ENCODE results near the gene FAM162A.
"Not testable (repeated sequence)": the region's sequence is repeated elsewhere in the genome, so short reads cannot be mapped to it uniquely, and the experiment has no call there.

The FAM162A gene

DNA sequence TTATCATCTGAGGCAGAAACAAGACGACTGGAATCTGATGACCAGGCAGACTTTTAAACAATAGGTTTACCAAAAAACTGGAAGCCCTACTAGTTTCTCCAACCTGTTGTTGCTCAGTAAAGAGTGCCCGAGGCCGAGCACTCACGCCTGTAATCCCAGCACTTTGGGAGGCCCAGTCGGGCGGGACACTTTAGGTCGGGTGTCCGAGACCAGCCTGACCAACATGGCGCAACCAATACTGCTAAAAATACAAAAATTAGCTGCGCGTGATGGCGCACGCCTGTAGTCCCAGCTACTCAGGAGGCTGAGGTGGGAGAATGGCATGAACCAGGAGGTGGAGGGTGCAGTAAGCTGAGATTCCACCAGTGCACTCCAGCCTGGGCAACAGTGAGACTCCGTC is 33.0 kb downstream of the FAM162A start:
- no peak for DNase-seq (ENCODE audit: low spot score)
- no peak for FAIRE-seq

DNA sequence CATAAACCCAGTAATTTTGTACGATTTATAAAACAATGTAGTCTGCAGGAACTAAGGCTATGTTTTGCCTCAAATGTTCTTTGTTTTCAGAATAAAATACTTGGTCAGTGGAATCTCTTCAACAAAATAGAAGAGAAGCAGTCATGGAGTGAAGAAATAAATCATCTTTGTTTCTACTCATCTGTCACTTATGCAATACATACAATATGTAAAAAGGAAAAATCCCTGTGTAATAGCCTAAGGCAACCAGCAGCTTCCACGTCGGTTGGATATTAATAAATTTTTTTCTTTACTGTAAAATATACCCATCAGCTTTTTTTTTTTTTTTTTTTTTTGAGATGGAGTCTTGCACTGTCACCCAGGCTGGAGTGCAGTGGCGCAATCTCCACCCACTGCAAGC is 37.1 kb downstream of the FAM162A start:
- no peak for DNase-seq (ENCODE audit: low spot score)
- no peak for FAIRE-seq

DNA sequence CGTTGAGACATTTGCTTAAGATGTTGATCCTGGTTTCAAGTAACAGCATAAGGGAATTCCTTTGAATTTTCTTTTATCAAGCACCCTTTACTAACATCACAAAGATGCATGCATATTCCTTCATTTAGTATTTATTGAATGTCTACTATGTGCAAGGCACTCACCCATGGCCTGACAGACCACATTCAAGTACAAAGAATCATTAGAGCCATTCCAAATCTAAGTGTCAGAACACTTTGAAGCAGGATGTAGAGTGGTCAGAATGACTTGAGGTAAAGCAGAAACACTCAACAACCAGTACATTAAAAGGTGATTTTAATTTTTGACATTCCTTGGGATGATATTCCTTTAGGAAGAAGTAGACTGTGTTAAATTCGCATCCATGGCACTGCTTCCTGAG is 37.9 kb downstream of the FAM162A start:
- FAIRE-seq (no peak), DNase-seq (ENCODE audit: low spot score) (no peak)

DNA sequence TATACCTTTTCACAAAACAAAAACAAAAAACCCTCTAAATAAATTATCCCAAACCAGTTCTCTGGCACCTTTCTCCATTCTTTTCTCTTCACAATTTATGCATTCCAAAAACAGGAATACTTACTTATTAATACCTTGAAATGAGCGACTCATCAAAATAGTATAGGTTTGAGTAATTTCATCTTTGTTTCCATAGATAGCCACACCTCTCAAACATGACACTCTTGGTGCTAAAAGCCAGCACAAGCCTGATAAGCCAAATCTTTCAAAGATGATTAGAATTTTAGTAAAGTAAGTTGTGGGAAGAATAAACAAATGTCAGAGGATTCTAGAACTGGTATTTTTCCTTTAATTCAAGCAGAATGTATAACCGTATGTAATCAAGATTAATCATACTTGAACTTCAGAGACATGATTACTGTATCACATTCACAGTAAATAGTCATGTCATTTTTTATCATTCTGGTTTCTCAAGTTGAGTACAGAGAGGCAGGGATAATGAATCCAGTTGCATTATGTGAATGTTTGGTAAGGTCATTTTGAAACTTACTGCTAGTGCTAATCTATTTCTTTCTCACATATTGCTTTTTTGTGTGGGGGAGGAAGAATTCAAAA is 44.0 kb downstream of the FAM162A start:
- no peak for DNase-seq (ENCODE audit: low spot score)
- FAIRE-seq: no peak

DNA sequence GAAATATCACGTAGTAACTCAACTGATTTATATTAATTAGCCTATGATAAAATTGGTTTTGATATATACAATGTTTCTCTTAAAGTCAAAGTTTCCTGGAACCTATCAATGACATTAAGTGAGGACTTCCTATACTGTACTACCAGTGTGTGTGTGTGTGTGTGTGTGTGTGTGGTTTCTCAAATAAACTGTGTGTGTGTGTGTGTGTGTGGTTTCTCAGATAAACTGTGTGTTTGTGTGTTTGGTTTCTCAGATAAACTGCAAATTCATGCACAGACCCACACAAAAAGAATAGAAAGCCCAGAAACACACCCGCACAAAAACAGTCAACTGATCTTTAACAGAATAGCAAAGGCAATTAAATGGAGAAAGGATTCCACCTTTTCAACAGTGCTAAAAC is 46.4 kb downstream of the FAM162A start:
- FAIRE-seq: no peak
- no peak for DNase-seq (ENCODE audit: low spot score)

DNA sequence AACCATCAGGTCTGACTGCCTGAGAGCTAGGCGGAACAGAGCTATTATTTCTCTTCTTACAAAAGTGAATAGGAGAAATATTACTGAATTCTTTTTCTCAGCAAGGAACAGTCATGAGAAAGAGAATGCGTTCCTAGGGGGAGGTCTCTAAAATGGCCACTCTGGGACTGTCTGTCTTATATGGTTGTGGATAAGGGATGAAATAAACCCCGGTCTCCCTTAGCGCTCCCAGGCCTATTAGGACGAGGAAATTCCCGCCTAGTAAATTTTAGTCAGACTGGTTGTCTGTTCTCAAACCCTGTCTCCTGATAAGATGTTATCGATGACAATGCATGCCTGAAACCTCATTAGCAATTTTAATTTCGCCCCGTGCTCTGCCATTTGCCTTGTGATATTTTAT is 52.0 kb downstream of the FAM162A start:
- FAIRE-seq: no peak
- no peak for DNase-seq (ENCODE audit: low spot score)

DNA sequence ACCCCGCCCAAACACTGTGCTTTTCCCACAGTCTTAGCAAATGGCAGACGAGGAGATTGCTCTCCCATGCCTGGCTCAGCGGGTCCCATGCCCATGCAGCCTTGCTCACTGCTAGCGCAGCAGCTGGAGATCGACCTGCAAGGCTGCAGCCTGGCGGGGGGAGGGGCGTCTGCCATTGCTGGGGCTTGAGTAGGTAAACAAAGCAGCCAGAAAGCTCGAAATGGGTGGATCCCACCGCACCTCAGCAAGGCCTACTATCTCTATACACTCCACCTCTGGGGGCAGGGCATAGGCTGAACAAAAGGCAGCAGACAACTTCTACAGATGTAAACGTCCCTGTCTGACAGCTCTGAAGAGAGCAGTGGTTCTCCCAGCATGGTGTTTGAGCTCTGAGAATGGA is 59.1 kb downstream of the FAM162A start:
- DNase-seq (ENCODE audit: low spot score) (no peak), FAIRE-seq (no peak)

DNA sequence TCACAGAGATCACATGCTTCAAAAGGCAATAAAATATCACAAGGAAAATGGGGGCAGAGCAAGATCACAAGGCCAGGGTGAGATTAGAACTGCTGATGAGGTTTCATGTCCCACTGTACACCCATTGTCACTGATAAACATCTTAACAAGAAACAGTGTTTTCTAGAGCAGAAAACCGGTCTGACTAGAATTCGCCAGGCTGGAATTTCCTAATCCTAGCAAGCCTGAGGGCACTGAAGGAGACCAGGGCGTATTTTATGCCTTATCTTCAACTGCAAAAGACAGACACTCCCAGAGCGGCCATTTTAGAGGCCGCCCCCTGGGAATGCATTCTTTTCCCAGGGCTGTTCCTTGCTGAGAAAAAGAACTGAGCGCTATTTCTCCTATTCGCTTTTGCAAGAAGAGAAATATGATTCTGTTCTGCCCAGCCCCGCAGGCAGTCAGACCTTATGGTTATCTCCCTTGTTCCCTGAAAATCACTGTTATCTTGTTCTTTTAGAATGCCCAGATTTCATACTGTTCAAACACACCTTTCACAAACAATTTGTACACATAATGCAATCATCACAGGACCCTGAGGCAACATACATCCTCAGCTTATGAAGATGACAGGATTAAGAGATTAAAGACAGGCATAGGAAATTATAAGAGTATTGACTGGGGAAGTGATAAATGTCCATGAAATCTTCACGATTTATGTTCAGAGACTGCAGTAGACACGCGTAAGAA is 59.9 kb downstream of the FAM162A start:
- not testable (repeated sequence) for DNase-seq (ENCODE audit: low spot score); FAIRE-seq

DNA sequence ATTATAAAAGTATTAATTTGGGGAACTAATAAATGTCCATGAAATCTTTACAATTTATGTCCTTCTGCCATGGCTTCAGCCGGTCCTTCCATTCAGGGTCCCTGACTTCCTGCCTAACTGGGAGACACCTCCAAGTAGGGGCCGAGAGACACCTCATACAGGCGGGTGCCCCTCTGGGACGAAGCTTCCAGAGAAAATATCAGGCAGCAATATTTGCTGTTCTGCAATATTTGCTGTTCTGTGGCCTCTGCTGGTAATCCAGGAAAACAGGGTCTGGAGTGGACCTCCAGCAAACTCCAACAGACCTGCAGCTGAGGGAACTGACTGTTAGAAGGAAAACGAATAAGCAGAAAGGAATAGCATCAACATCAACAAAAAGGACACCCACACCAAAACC is 60.5 kb downstream of the FAM162A start:
- not testable (repeated sequence) for DNase-seq (ENCODE audit: low spot score); FAIRE-seq

DNA sequence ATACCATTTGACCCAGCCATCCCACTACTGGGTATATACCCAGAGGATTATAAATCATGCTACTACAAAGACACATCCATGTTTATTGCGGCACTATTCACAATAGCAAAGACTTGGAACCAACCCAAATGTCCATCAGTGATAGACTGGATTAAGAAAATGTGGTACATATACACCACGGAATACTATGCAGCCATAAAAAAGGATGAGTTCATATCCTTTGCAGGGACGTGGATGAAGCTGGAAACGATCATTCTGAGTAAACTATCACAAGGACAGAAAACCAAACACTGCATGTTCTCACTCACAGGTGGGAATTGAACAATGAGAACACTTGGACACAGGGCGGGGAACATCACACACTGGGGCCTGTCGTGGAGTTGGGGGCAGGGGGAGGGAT is 64.2 kb downstream of the FAM162A start:
- not testable (repeated sequence) for DNase-seq (ENCODE audit: low spot score); FAIRE-seq

DNA sequence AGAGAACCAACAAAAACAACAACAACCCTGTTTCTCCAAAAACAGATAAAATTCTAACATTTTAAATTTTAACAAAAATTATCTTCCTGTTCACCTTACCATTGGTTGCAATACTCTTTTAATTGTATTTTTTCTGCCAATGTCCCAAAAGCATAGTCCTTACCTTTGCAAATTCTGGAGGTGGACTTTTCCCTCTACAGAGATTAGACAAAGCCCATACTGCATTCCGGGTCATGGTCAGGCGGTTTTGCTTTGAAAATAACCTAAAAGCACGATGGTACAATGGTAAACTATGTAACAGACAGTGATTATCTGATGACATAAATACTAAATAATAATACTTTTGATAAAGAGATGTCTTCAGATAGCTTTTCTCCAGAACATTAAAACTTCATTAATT is 67.4 kb downstream of the FAM162A start:
- FAIRE-seq: no peak
- DNase-seq (ENCODE audit: low spot score): no peak

DNA sequence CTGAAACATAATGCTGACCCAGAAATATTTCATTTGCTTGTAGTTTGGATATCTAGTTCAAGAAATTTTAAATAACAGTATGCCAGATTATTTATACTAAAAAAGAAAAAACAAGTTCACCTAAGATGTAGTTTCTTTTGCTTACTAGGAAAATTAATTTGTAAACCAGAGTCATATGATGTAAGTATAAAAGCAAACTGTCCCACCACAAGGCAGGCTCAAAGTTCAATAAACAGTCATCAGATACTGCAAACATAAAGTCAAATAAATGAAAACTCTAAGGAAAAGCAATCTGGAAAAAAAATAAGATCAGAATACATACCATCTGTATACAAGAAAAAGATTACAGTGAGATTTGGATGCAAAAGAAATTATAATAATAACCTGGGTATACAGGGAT is 72.1 kb downstream of the FAM162A start:
- DNase-seq (ENCODE audit: low spot score): no peak
- no peak for FAIRE-seq

DNA sequence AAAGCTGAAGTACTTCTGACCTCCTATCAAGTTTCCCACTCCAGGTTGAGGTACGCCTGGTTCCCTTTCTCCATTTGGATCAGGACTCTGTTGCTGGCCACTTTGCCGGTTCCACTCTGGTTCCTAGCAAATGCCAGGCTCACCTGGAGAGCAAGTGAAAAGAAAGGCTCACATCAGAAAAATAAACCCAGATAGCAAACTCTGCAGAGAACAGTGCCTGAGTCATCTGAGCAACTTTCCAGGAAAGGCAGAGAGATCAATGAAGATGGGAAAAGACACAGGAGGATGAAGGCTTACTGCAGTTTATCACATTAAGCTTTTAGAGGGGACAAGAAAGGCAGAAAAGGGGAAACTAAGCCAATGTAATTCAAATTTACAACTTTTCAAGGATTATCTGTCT is 73.7 kb downstream of the FAM162A start:
- FAIRE-seq: no peak
- no peak for DNase-seq (ENCODE audit: low spot score)

DNA sequence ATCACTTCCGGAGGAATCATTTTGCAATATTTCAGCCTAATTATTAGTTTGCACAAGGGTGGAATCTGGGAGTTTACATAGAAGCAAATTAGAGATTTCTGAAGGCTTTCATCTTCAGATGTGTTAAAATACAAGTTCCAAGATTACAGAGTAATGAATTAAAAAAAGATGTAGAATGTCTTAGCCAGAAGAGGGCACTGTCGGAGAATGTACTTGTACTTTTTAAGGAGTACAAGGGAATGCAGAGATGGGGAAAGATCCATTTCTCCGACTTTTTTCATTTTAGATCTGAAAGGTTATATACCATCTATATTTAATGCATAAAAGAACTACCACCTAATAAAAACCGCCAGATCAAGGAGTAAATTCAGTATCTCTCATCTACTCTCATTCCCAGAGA is 75.0 kb downstream of the FAM162A start:
- no peak for DNase-seq (ENCODE audit: low spot score)
- FAIRE-seq: no peak

DNA sequence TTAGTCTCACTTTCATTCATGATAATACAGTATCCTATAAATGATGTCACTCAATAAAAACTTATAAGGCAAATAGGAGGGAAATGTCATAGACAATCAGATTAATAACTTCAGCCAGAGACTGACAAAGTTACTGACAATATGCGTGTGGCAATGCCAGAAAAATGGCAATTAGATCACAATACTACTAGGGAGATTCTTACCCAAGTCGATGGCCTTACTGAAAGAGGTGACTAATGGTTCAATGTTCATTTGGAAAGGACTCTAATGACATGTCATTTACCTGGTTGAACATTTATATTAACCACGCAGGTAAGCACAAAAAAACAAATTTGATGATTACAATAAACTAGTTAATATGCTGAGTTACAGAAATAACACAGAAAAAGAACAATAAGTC is 77.8 kb downstream of the FAM162A start:
- FAIRE-seq (no peak), DNase-seq (ENCODE audit: low spot score) (no peak)
